HG02943 (cell line): Measurements from ENCODE around the gene IFIT2.
"Not testable (repeated sequence)": the region's sequence is repeated elsewhere in the genome, so short reads cannot be mapped to it uniquely, and the experiment has no call there.

Experiments
- ATAC-seq: cut with Tn5 transposase; IDR thresholded peaks from one replicate; pipeline ENCODE4 v1.9.1; 2021; ENCODE audit warnings: mild to moderate bottlenecking, low read depth, moderate library complexity; ENCODE audit not compliant: unreplicated experiment

Gene IFIT2

GRCh38 chr10:89305766-89306433 is 4.1 kb downstream of the IFIT2 start:
- ATAC-seq, result no peak

GRCh38 chr10:89306434-89307268 is 4.8 kb downstream of the IFIT2 start:
- ATAC-seq, result no peak

GRCh38 chr10:89307269-89307577 is 5.4 kb downstream of the IFIT2 start:
- ATAC-seq, result no peak

GRCh38 chr10:89308266-89308665 is 6.4 kb downstream of the IFIT2 start:
- no peak for ATAC-seq

- ATAC-seq, result no peak
Measured at GRCh38 chr10:89308736-89309135, 6.9 kb downstream of the IFIT2 start.

GRCh38 chr10:89309156-89310055 is 7.6 kb downstream of the IFIT2 start:
- no peak for ATAC-seq

- ATAC-seq, result no peak
Measured at GRCh38 chr10:89310056-89310893, 8.4 kb downstream of the IFIT2 start.

- no peak for ATAC-seq
Measured at GRCh38 chr10:89312973-89313372, 11.1 kb downstream of the IFIT2 start.

GRCh38 chr10:89314676-89315075 is 12.8 kb downstream of the IFIT2 start:
- no peak for ATAC-seq

- not testable (repeated sequence) for ATAC-seq
Measured at GRCh38 chr10:89318047-89318446, 16.2 kb downstream of the IFIT2 start.

- not testable (repeated sequence) for ATAC-seq
Measured at GRCh38 chr10:89325081-89325480, 23.2 kb downstream of the IFIT2 start.

- ATAC-seq, result not testable (repeated sequence)
Measured at GRCh38 chr10:89325856-89326255, 24.0 kb downstream of the IFIT2 start.

- no peak for ATAC-seq
Measured at GRCh38 chr10:89327803-89328441, 26.1 kb downstream of the IFIT2 start, which contains the start of gene IFIT3. IFIT3 (plus strand) TSS chr10:89327997; CDS start chr10:89328074, 77 bp downstream.

GRCh38 chr10:89329151-89329550 is 27.3 kb downstream of the IFIT2 start:
- no peak for ATAC-seq

- ATAC-seq, result not testable (repeated sequence)
Measured at GRCh38 chr10:89330014-89330413, 28.2 kb downstream of the IFIT2 start.

- no peak for ATAC-seq
Measured at GRCh38 chr10:89330537-89331212, 28.8 kb downstream of the IFIT2 start.

- ATAC-seq, result not testable (repeated sequence)
Measured at GRCh38 chr10:89331487-89332122, 29.8 kb downstream of the IFIT2 start.

GRCh38 chr10:89332123-89332633 is 30.3 kb downstream of the IFIT2 start:
- ATAC-seq, result peak; percentile 36
